Neural progenitor cell (in vitro differentiated cells): ENCODE results near the gene AP1M1.

Source experiments
- CTCF ChIP-seq: fragments of 200-600 bp; sonication (generic); IDR thresholded peaks from 2 replicates; pipeline ENCODE4 v1.5.1; 2017; ENCODE audit warnings: antibody characterized with exemption, mild to moderate bottlenecking
- EZH2 ChIP-seq: fragments of 200-600 bp; sonication (generic); IDR thresholded peaks from 2 replicates; pipeline ENCODE4 v1.6.1; 2017; ENCODE audit warnings: antibody characterized with exemption, mild to moderate bottlenecking, moderate library complexity
- EZH2phosphoT487 ChIP-seq: fragments of 200-600 bp; sonication (generic); IDR thresholded peaks from 2 replicates; pipeline ENCODE4 v1.6.1; 2017; ENCODE audit warnings: antibody characterized with exemption

DNA sequence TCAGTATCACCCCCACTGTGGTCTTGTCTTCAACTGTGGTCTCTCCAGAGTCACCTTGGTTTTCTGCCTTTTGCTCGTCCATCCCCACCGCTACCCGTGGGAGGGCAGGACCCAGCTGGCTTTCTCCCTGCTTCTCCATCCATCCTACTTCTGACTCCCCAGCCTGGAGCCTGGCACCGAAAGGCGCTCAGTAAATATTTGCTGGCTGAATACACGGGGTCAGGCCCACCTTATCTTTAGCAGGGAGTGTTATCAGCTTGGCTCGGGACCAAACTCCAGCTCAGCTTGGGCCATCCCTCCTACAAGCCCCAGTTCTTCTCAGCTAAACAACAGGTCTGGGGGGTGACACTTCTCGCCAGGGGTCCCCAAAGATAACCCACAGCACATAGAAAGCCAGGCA, 64.9 kb downstream of the AP1M1 start:
- TF ChIP-seq CTCF (no peak), EZH2 (no peak), EZH2phosphoT487 (no peak)
